GM19324 (cell line): ENCODE results near the gene AP2B1.
"Not testable (repeated sequence)": the region's sequence is repeated elsewhere in the genome, so short reads cannot be mapped to it uniquely, and the experiment has no call there.

Experiments used
- ATAC-seq: cut with Tn5 transposase; IDR thresholded peaks from one replicate; pipeline ENCODE4 v1.9.1; 2021; ENCODE audit warnings: mild to moderate bottlenecking, moderate library complexity; ENCODE audit not compliant: unreplicated experiment, low FRiP score

The AP2B1 gene

GRCh38 chr17:35569405-35569804 is 17.7 kb upstream of the AP2B1 start:
- no peak for ATAC-seq

DNA sequence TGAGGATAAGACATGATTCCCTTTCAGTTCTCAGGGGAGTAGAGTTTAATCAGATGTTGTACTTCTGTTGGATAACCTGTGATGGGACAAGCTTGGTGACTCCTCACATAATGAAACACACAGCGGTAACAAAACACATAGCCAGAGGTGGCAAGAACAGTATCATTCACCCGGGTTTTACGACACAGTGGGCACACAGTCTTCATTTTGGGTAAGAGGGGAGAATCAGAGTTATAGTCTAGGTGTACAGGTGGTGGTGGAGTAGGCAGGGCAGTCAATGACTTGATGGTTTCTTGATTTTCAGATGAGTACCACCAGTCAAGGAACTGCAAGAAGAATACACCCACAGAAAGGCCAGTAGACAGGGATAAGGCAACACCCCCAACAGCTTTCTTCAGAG is 11.4 kb upstream of the AP2B1 start:
- ATAC-seq = no peak

- no peak for ATAC-seq
Observed at GRCh38 chr17:35577830-35578196, 9.3 kb upstream of the AP2B1 start.

DNA sequence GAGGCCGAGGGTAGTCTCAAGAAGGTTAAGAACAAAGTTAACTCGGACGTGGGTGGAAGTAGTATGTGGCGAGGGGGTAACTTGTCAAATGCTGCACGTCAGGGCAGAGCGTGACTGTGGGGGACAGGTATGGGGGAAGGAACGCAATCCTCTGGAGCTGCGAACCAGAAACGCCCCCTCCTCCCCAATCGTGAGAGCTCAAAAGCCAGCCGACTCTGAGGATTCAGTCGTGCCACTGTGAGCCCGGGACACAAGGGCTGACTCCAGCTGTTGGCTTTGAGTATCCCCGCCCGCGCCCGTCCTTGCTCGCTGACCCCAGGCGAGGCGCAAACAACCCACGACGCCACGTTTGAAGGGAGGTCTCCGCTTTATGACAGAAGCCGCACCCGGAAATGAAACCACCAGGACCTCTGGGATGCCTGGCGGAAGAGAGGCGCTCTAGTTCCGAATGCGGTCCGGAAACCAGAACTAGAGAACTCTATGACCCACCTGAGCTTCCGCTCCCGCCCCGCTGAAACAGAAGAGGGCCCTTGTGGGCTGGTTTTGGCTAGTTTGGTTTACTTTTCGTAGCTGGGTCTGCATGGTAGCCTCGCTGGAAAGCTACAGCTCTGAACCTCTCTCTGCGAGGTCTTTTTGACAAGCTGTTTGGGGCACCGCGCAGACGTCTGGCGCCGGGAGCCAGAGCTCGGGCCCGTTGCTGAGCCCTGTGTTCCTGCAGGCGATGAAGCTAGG is 8.8 kb upstream of the AP2B1 start, which contains the start of gene PEX12:
Gene PEX12, minus strand, starts transcription at position 375 of the 732 bp plus-strand sequence. CDS start 550 bp downstream, outside the sequence.
- peak; percentile 90 for ATAC-seq

GRCh38 chr17:35578929-35579432 is 8.1 kb upstream of the AP2B1 start:
- no peak for ATAC-seq

DNA sequence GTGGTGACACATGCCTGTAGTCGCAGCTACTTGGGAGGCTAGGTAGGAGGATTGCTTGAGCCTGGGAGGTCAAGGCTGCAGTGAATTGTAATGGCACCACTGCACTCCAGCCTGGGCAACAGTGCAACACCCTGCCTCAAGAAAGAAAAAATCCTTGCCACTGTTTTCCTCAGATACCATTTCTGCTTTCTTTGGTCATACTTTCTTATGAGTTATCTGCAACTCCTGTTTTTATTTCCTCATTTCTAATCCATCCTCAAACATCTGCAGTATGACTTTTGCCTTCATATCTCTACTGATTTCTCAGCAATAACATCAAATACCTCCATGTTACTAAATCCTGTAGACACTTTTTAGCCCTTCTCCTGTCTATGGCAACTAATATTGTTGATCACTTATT is 3.1 kb upstream of the AP2B1 start:
- no peak for ATAC-seq

- peak; percentile 9 for ATAC-seq
Observed at GRCh38 chr17:35586569-35587073, 501 bp upstream of the AP2B1 start.

DNA sequence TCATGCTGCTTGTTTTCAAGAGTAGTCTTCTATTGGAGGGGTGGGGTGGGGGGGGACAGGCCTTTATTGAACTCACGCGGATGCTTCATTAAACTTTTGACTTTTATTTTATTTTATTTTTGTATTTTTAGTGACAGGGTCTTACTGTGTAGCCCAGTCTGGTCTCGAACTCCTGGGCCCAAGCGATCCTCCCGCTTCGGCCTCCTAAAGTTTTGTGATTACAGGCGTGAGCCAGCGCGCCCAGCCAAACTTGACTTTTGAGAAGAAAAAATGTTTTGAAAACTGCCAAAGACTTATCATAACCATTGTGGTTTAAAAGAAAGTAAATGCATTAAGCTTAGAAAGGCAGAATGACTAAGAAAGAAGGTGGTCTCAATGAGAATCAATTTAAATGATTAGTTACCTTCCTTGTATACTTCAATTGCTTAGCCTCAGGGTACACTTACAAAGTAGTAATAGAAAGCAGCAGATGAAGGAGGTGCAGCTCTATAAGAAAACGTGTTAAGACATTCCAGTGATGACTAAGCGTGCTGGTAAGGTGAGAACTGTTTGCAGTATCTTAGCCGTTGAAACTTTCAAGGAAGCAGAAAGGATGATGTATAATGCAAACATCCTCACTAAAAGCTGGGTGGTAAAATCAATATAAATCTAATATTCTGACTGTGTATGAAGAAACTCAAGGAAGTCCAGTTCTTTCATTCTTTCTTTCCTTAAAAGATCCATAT is 1.2 kb downstream of the AP2B1 start:
- no peak for ATAC-seq

GRCh38 chr17:35596072-35596471 is 8.9 kb downstream of the AP2B1 start:
- no peak for ATAC-seq

- no peak for ATAC-seq
Observed at GRCh38 chr17:35596530-35597233, 9.6 kb downstream of the AP2B1 start.

DNA sequence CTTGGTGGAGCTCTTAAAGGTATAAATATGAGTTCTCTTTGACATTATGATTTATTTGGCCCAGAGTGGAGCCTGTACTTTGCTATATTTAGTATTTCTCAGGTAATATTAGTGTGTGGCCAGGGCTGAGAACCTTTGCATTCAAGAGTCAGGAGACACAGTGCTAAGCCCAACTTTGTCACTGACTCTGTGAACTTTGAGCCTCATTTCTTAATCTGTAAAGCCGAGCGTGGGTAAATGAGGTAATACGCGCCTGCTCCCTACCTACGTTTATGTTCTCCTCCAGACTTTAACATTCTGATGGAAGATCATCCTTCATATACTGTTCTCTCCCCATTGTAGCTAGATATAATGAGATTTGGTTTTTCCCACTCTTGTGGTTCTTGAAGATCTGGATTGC is 10.5 kb downstream of the AP2B1 start:
- no peak for ATAC-seq

- ATAC-seq = no peak
Observed at GRCh38 chr17:35603674-35604073, 16.6 kb downstream of the AP2B1 start.

DNA sequence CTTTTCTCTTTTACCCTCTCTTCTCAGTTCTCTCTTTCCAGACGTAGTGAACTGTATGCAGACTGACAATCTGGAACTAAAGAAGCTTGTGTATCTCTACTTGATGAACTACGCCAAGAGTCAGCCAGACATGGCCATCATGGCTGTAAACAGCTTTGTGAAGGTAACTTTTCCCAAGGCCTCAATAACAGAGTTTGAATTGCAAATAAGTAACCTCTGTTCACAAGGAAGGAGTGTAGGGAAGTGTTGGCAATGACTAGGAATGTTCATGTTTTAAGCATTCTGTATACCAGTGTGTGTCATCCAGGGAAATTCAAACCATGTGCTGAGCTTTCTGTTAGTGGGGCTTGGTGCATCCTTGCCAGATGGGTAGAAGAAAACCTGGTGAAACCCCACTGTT is 18.6 kb downstream of the AP2B1 start:
- no peak for ATAC-seq

GRCh38 chr17:35607239-35607847 is 20.2 kb downstream of the AP2B1 start:
- no peak for ATAC-seq

DNA sequence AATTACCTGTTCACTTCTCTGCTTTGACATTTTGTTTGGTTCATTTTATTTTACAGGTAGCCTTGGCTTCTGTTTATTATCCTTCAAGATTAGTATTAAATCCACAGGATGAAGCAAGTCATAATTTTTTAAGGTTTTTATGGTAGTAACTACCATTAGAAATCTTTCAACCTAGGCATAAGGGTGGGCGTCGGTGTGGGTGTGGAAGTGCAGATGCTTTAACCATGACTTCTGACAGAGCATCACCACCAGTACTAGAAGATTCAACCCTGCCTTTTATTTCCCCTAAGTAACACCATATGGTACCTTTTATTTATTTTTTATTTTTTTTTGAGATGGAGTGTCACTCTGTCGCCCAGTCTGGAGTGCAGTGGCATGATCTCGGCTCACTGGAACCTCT is 22.7 kb downstream of the AP2B1 start:
- ATAC-seq = no peak

DNA sequence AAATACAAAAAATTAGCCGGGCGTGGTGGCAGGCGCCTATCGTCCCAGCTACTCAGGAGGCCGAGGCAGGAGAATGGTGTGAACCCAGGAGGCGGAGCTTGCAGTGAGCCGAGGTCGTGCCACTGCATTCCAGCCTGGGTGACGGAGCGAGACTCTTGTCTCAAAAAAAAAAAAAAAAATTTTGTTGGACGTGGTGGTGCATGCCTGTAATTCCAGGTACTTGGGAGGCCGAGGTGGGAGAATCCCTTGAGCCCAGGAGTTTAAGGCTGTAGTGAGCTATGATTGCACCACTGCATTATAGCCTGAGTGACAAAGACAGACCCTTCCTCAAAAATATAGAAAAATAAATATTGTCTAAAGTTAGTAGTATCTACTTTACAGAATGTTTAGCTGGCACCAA is 23.6 kb downstream of the AP2B1 start:
- not testable (repeated sequence) for ATAC-seq

- no peak for ATAC-seq
Observed at GRCh38 chr17:35612924-35613521, 25.9 kb downstream of the AP2B1 start.

DNA sequence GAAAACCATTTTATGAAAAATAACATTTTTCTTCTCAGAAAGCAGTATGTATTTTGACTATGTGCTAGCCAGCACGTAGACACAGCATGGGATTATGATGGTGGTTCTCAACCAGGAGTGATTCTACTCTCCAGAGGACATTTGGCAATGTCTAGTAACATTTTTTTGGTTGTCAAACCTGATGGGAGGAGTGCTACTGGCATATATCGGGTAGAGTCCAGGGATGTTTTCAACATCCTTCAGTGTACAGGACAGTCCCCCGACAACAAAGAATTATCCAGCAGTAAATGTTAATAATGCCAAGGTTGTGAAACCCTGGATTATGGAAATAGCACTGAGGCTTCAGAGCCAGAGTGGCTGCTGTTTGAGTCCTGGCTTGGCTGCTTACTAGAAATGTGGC is 27.7 kb downstream of the AP2B1 start:
- ATAC-seq = no peak

GRCh38 chr17:35616536-35616935 is 29.4 kb downstream of the AP2B1 start:
- no peak for ATAC-seq

DNA sequence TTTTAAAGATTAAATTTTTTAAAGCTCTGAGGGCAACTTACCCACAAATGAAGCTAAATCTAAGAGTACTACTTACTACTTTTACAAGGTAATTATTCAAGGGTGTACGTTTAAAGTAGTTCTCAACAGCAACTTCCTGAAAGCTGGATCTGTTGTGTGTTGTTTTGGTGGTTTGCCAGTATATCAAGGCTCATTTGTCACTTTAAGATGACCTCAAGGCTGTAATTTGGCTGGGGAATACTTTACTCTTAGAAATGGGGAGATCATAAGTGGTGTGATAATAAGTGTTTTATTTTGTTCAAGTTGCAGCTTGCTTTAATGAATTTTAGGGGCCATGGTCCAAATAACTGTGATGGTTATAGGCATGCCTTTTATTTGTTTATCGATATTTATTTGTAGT is 30.4 kb downstream of the AP2B1 start:
- ATAC-seq = no peak
